Measurements from ENCODE around the gene GPR132. TPM values are rescaled to one million over a fixed set of nuclear protein-coding genes. Genes with fewer than 3 reads are reported as not detected.

GPR132 gene
- total and polyA plus RNA-seq, 2 donors (not counting 3 experiments of a cell fraction or from before 2014, with no cell fraction given) = not detected

- Histone ChIP-seq H3K9me3 (replicated peaks; ENCODE audit: control insufficient read depth, insufficient read depth, low read length) (no peaks in the 10 kb centered on the region), H3K4me1 (ENCODE audit: control insufficient read depth, extremely low read depth, insufficient read depth, low read length) (no peaks in the 10 kb centered on the region), H3K79me2 (ENCODE audit: control insufficient read depth, insufficient read depth, low read length) (no peaks in the 10 kb centered on the region), H4K20me1 (replicated peaks; ENCODE audit: control insufficient read depth, extremely low read depth, insufficient read depth, low read length) (no peaks in the 10 kb centered on the region), H3K9me1 (replicated peaks; ENCODE audit: control insufficient read depth, extremely low read depth, insufficient read depth, low read length) (no peaks in the 10 kb centered on the region), H3K4me2 (ENCODE audit: insufficient read depth, low read length) (no peak overlapping the region), H3K36me3 (ENCODE audit: control insufficient read depth in 2 of 2, extremely low read depth in 1 of 2, insufficient read depth in 2 of 2, low read length in 2 of 2) (no peaks in the 10 kb centered on the region), H3K27me3 (ENCODE audit: control insufficient read depth in 2 of 2, insufficient read depth in 2 of 2, low read length in 2 of 2) (no peaks in the 10 kb centered on the region), H2AFZ (ENCODE audit: low read depth, low read length) (no peak overlapping the region), H3K27ac (ENCODE audit: insufficient read depth, low read depth, low read length) (no peak overlapping the region), H3K9ac (replicated peaks; ENCODE audit: extremely low read depth, insufficient read depth, low read length) (no peak overlapping the region), H3K4me3 (replicated peaks in 1 of 3; ENCODE audit: insufficient read depth in 1 of 3, low read depth in 1 of 3, low read length in 3 of 3) (no peak overlapping the region)
- intact Hi-C loops (cut with micrococcal nuclease) = no loop called here
- ChIA-PET POLR2A (no interaction called here), CTCF (interaction anchor here (0.8 to 0.9 kb wide), 2 partner anchors 22 to 38 kb away, joined by 3 to 4 read pairs; no protein-coding TSS in a partner anchor)
- DNase-seq (ENCODE audit: low read depth, low spot score) (no peak), FAIRE-seq (no peak)
- dilution Hi-C loops (cut with MboI; ENCODE audit: extremely low pct_ligation_motif_present, low sequenced_read_pairs) = no loop called here
- TF ChIP-seq, protein P1, sequence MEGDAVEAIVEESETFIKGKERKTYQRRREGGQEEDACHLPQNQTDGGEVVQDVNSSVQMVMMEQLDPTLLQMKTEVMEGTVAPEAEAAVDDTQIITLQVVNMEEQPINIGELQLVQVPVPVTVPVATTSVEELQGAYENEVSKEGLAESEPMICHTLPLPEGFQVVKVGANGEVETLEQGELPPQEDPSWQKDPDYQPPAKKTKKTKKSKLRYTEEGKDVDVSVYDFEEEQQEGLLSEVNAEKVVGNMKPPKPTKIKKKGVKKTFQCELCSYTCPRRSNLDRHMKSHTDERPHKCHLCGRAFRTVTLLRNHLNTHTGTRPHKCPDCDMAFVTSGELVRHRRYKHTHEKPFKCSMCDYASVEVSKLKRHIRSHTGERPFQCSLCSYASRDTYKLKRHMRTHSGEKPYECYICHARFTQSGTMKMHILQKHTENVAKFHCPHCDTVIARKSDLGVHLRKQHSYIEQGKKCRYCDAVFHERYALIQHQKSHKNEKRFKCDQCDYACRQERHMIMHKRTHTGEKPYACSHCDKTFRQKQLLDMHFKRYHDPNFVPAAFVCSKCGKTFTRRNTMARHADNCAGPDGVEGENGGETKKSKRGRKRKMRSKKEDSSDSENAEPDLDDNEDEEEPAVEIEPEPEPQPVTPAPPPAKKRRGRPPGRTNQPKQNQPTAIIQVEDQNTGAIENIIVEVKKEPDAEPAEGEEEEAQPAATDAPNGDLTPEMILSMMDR (IDR thresholded peaks at IDR 0.05; ENCODE audit: extremely low read depth in 1 of 2, insufficient read depth in 1 of 2, low read depth in 1 of 2, low read length in 2 of 2) = no peak
- TF ChIP-seq MYC (IDR thresholded peaks at IDR 0.05; ENCODE audit: low read depth, low read length) (no peak), POLR2A (IDR thresholded peaks at IDR 0.05; ENCODE audit: low read depth, low read length) (no peak), JUN (IDR thresholded peaks at IDR 0.05; ENCODE audit: borderline replicate concordance, insufficient read depth, insufficient read length, low read depth) (no peak), FOS (IDR thresholded peaks at IDR 0.05; ENCODE audit: borderline replicate concordance, insufficient read depth, low read length) (no peak), EZH2 (IDR thresholded peaks at IDR 0.05; ENCODE audit: borderline replicate concordance, low read depth, low read length, severe bottlenecking) (no peak), POLR2AphosphoS5 (IDR thresholded peaks at IDR 0.05; ENCODE audit: insufficient read depth, low read depth, low read length) (no peak), GATA2 (IDR thresholded peaks at IDR 0.05; ENCODE audit: insufficient read depth, insufficient read length, low read depth, low read length) (no peak)
- TF ChIP-seq, protein P2, sequence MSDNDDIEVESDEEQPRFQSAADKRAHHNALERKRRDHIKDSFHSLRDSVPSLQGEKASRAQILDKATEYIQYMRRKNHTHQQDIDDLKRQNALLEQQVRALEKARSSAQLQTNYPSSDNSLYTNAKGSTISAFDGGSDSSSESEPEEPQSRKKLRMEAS (IDR thresholded peaks at IDR 0.05; ENCODE audit: insufficient read depth, insufficient read length) = no peak
- no TSS peak for BruUV-seq (replicated peaks)
These were observed 11.8 kb downstream of the GPR132 start for GRCh38 chr14:105053421-105053820.
